Right lobe of liver (tissue), 6 donors: ENCODE data around the gene SCAF11. TPM values are rescaled to one million over a fixed set of nuclear protein-coding genes. Genes with fewer than 3 reads are reported as not detected.

Source experiments
- ATAC-seq, 4 donors: fragments of 200-7000 bp; cut with Tn5 transposase; one replicate each; pipeline ENCODE4 v1.9.1; 2020; ENCODE audit warnings: mild to moderate bottlenecking in 4 of 4, moderate library complexity in 4 of 4
- DNase-seq, 3 donors: peaks; one replicate each; pipeline ENCODE4 v3.0.0-alpha.2; 2020
- H3K27ac ChIP-seq, 3 donors: fragments of 200-600 bp; one replicate each; pipeline ENCODE4 v1.8.0; 2022
- H3K27me3 ChIP-seq, 2 donors: fragments of 200-600 bp; one replicate each; pipeline ENCODE4 v1.8.0; 2022
- H3K36me3 ChIP-seq, 4 donors: fragments of 200-600 bp; sonication (generic) in 1 of 4; one replicate each; pipeline versions ENCODE4 v1.5.1 to v1.8.0; 2017 to 2022; ENCODE audit warnings: control low read depth in 1 of 4
- H3K4me1 ChIP-seq, 4 donors: fragments of 200-600 bp; sonication (generic) in 1 of 4; one replicate each; pipeline versions ENCODE4 v1.5.1 to v1.8.0; 2017 to 2022; ENCODE audit warnings: control low read depth in 1 of 4
- H3K4me3 ChIP-seq, 3 donors: fragments of 200-600 bp; one replicate each; pipeline ENCODE4 v1.8.0; 2022
- H3K9me3 ChIP-seq, 4 donors: fragments of 200-600 bp; sonication (generic) in 1 of 4; one replicate each; pipeline versions ENCODE4 v1.5.1 to v1.8.0; 2017 to 2022; ENCODE audit warnings: control low read depth in 1 of 4
- CTCF ChIP-seq, 4 donors: fragments of 200-600 bp in 3 of 4; fragments of 450-650 bp in 1 of 4; IDR thresholded peaks; one replicate each; pipeline versions ENCODE4 v1.5.1 to v1.8.0; 2016 to 2022; ENCODE audit warnings: antibody characterized with exemption in 4 of 4, mild to moderate bottlenecking in 2 of 4
- POLR2A ChIP-seq: fragments of 450-650 bp; IDR thresholded peaks from one replicate; pipeline ENCODE4 v1.6.1; 2017; ENCODE audit warnings: antibody characterized with exemption, mild to moderate bottlenecking
- WGBS: methylation state at CpG from one replicate; pipeline ENCODE4 v1.1.6; 2018; ENCODE audit warnings: low coverage, low lambda C conversion rate; ENCODE audit not compliant: insufficient coverage; ENCODE audit errors: missing lambda C conversion rate; 5-methylcytosine and 5-hydroxymethylcytosine counted together
- intact Hi-C, 2 donors: fragments of 100-400 bp; cut with DNase I; formaldehyde crosslinking; loops; one replicate each; pipeline versions ENCODE4 v1.11.2 to v1.14.1; 2022
- total RNA-seq, 6 experiments: library from RNA; depleted of rRNA in 2 of 6; stranded (reverse); fragments of >200 nt in 2 of 6; fragmentation: NEBNext Ultra II Directional in 3 of 6; extraction: Animal tissue kit (Norgen Biotek cat#: 25700) in 3 of 6; gene quantifications; one replicate each; pipeline versions ENCODE4 v1.1.0 to v1.2.4, GENCODE V29; 2016 to 2023
- donor health status: DM: no; HTN: yes; CAD: no.
- donor health status: DM: no; HTN: no; CAD: no.
- donor health status: DM: no; HTN: no; CAD: no.
- donor health status: DM: no; HTN: yes; CAD: no.
- donor health status: DM: no; HTN: yes; CAD: no.

Gene SCAF11
- total RNA-seq, 6 experiments from 2014 or later, result 43.2 to 72.1 (median 61.4) TPM

GRCh38 chr12:45933504-45933903 is 56.9 kb downstream of the SCAF11 start:
- DNase-seq, result no peak
- ATAC-seq, result no peak
- Histone ChIP-seq H3K9me3 (no peaks in the 10 kb centered on the region), H3K27ac (no peak overlapping the region), H3K36me3 (peaks cover 0 to 46% (median 22%) of the 10 kb centered on the region in 4 donors), H3K27me3 (no peaks in the 10 kb centered on the region), H3K4me3 (no peak overlapping the region), H3K4me1 (no peaks in the 10 kb centered on the region)
- WGBS, result 40% methylated on average over 2 of the region's 2 CpGs
- intact Hi-C loops, result no loop called here
- TF ChIP-seq CTCF (IDR thresholded peaks at IDR 0.05), result no peak
- TF ChIP-seq POLR2A, result no peak

- Histone ChIP-seq H3K27me3 (no peaks in the 10 kb centered on the region), H3K9me3 (no peaks in the 10 kb centered on the region), H3K27ac (no peak overlapping the region), H3K4me3 (no peak overlapping the region), H3K4me1 (no peaks in the 10 kb centered on the region), H3K36me3 (peaks cover 0 to 71% (median 39%) of the 10 kb centered on the region in 4 donors)
- WGBS, result 94% methylated on average over 3 of the region's 3 CpGs
- ATAC-seq (no peak), DNase-seq (no peak)
- intact Hi-C loops, result no loop called here
- TF ChIP-seq POLR2A (no peak), CTCF (IDR thresholded peaks at IDR 0.05) (no peak)
Measured at GRCh38 chr12:45930369-45930768, 60.0 kb downstream of the SCAF11 start.

GRCh38 chr12:45928309-45928708 is 62.1 kb downstream of the SCAF11 start:
- WGBS, result 74% methylated on average over 2 of the region's 2 CpGs
- peaks cover 0 to 89% (median 49%) of the 10 kb centered on the region in 4 donors for H3K36me3 ChIP-seq
- no peaks in the 10 kb centered on the region for H3K4me1 ChIP-seq
- no peak for ATAC-seq
- H3K4me3 ChIP-seq, result no peak overlapping the region
- no peak for DNase-seq
- intact Hi-C loops, result no loop called here
- no peak for TF ChIP-seq POLR2A
- TF ChIP-seq CTCF (IDR thresholded peaks at IDR 0.05), result no peak
- no peak overlapping the region for H3K27ac ChIP-seq
- H3K27me3 ChIP-seq, result no peaks in the 10 kb centered on the region
- no peaks in the 10 kb centered on the region for H3K9me3 ChIP-seq

GRCh38 chr12:45918818-45919217 is 71.6 kb downstream of the SCAF11 start:
- H3K27ac ChIP-seq, result no peak overlapping the region
- ATAC-seq (no peak), DNase-seq (no peak)
- no peak overlapping the region for H3K4me3 ChIP-seq
- H3K36me3 ChIP-seq, result peaks cover 0 to 22% (median 10%) of the 10 kb centered on the region in 4 donors
- H3K27me3 ChIP-seq, result no peaks in the 10 kb centered on the region
- H3K9me3 ChIP-seq, result no peaks in the 10 kb centered on the region
- 73% methylated on average over 3 of the region's 3 CpGs for WGBS
- intact Hi-C loops, result no loop called here
- H3K4me1 ChIP-seq, result no peaks in the 10 kb centered on the region
- no peak for TF ChIP-seq CTCF (IDR thresholded peaks at IDR 0.05)
- TF ChIP-seq POLR2A, result no peak

- intact Hi-C loops, result no loop called here
- Histone ChIP-seq H3K36me3 (peaks cover 0 to 5% (median 0%) of the 10 kb centered on the region in 4 donors), H3K27ac (no peak overlapping the region), H3K4me3 (no peak overlapping the region), H3K4me1 (no peaks in the 10 kb centered on the region), H3K9me3 (no peaks in the 10 kb centered on the region), H3K27me3 (no peaks in the 10 kb centered on the region)
- 53% methylated on average over 1 of the region's 2 CpGs for WGBS
- DNase-seq (no peak), ATAC-seq (no peak)
- TF ChIP-seq POLR2A, result no peak
- no peak for TF ChIP-seq CTCF (IDR thresholded peaks at IDR 0.05)
Measured at GRCh38 chr12:45915405-45915804, 75.0 kb downstream of the SCAF11 start.
